GM18907 (cell line): Measurements from ENCODE around the gene CDK17.
"Not testable (repeated sequence)": the region's sequence is repeated elsewhere in the genome, so short reads cannot be mapped to it uniquely, and the experiment has no call there.

Experiments used
- ATAC-seq: cut with Tn5 transposase; IDR thresholded peaks from one replicate; pipeline ENCODE4 v1.9.1; 2021; ENCODE audit warnings: mild to moderate bottlenecking, moderate library complexity; ENCODE audit not compliant: unreplicated experiment

The CDK17 gene

DNA sequence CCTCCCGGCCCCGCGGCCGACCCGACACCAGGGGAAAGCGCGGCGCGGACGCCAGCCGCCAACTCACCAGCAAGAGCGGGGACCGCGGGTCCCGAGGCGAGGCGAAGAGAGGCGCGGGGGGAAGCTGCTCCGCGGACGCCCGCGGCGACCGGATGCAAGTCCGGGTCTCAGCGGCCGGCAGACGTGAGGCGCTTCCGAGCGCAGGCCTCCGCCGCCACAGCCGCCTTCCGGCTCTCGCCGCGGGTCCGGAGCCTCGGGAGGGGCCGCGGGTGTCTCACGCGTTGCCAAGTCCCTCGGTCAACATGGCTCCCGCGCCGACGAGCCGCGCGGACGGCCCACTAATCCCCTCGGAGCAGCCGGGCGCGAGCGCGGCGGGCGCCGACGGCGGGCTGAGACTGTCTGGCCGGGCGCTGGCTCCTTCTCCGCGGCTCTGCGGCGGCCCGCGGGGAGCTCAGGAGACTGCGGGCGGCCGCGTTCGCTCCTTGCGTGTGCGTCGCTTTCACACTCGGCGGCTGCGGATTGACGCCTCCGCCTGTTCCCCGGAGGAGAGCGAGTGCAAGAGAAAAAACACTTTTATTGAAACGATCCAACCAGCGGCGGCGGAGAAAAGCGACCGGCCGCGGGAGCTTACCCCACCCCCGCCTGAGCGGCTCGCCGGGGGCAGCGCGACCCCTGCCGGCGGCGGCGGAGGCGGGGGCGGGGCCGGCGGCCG is at the start of gene CDK17:
Gene CDK17 (minus strand): TSS at position 521 of the 712 bp plus-strand sequence. CDS start 65,603 bp downstream, outside the sequence.
- ATAC-seq, result peak; percentile 53

DNA sequence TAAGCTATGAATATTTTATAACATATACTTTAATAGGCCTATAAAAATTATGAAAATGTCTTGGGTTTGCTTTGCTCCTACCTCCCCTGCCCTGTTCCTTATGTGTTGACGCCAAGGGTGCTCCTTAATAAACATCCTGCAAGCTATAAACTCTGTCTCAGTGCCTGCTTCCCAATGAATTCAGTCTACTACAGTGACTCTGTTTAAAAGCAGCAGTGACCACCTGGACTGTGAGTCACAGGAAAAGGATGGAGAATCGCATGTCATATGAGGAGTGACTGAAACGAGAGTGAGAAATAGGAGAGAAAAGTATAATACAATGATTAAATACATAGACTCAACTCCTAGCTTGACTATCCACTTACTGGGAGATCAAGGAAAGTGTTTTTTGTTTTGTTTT is 48.1 kb upstream of the CDK17 start:
- no peak for ATAC-seq

DNA sequence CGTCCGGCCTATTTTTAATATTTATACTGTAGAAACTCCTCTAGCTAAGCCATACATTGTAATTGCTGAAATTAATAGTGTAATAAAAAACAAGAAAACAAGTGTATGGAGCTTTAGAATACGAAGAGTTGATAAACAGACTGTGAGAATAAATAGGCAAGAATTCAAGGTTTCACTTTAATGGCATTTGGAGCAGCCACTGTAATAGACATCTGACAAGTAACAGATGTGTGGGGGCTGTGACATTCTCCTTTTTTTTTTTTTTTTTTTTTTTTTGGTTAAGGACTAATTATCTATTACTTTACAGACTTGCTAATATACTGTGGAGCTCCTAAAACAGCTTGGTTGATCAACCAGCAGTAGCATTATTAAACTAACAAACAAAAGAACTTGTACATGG is 47.0 kb upstream of the CDK17 start:
- ATAC-seq, result no peak

DNA sequence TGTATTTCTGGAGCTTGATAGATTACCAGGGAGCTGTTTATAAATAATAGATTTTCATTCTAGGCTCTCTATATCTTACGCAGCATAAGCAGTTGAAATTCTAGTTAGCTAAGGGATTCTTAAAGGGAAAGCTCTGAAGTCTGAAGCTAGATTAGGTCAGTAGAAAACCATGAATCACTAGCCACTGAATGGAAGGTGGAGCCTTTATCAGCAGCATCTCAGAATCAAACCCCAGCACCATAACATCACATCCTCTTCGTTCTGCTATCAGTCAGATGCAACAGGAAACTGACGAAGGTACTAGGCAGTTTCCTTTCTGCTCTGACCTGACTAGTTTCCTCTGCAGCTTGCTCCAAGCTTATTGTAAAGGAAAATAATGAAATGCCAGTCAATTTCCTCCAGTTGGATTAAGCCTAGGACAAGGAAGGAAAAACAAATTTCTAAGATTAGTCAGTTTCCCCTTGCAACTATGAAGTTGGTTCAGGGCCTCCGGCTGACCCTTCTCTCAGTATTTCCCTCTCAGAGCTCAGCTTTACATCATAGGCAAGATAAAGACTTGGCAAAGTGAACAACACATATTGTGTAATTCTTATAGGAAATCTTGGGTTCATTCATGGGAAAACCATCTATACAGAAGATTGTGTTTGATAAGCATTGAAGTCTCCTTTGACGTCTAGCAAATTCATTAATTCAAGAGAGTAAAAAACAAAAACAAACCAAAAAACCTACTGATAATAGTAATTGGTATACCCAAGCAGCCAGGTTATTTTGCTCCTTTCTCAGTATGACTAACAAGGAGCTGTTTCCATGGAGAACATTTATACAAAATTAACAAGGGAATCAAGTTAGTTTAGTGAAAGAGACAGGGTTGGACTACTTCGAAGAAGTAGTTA is 45.7 kb upstream of the CDK17 start:
- ATAC-seq, result peak; percentile 98

- no peak for ATAC-seq
Observed at GRCh38 chr12:96444399-96444798, 44.2 kb upstream of the CDK17 start.

- no peak for ATAC-seq
Observed at GRCh38 chr12:96442906-96443305, 42.7 kb upstream of the CDK17 start.

GRCh38 chr12:96441816-96442215 is 41.6 kb upstream of the CDK17 start:
- ATAC-seq, result no peak

DNA sequence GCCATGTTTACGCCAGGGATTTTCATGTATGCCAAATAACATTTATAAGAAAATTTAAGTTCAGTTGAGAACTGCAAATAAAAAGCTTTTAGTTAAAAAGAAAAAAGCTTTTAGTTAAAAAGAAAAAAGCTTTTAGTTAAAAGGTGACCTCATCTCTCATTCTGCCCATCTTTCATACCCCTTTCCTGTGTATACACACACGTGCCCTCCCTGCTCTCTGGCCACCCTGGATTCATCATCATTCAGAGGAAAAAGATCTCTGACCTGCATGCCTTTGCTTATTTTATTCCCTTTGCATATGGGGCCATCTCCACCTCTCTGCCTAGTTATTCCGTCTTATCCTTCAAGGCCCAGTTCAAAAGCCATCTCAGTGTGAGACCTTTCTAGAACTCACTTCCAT is 38.1 kb upstream of the CDK17 start:
- no peak for ATAC-seq

GRCh38 chr12:96437171-96437445 is 36.9 kb upstream of the CDK17 start:
- ATAC-seq, result no peak

DNA sequence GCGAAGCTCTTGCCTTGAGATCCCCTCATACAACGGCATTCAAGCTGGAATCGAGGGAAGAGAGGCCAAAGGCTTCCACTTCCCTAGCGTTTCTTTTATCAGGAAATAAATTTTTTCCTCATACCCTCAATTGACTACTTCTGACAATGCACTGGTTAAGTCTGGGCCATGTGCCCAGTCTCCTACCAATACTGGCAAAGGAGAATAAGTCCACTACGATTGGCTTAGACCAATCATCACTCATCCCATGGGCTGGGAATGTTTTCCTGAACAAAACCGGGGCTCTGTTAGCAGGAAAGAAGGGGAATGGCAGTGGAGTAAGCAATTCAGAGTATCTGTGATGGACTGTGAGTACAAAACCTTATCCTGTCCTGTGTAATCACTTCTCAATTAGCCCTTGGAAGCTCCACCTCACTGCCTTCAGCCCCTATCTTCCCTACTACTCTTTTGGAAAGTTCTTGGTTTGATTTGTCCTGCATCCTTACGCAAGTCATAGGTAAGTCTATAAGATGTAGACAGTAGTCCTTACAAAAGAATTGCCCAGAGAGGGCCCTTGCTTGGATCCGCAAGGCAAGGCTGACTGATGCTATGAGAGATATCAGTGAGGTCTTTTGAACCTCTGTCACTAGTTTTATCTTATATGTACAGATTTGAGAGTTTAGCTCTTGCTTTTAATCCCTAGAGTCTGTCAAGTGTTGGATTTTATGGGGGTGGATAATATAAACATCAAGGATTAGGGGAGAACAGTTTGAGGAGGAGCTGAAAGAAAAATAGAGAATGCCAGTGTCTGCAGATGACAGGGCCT is 36.3 kb upstream of the CDK17 start:
- ATAC-seq, result no peak

DNA sequence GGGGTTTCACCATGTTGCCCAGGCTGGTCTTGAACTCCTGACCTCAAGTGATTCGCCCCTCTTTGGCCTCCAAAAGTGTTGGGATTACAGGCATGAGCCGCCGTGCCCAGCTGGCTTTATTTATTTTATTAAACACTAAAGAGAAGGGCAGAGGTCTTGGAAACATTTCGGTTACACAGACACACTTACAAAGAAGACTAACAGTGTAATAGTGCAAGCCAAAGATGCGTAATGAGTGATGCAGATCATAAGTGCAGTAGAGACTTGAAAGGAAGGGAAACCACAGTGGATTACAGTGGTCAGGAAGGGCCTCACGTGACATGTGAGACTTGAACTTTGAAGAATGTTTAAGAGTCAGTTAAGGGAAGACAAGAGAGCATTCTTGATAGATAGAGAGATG is 33.9 kb upstream of the CDK17 start:
- ATAC-seq, result peak; percentile 76

DNA sequence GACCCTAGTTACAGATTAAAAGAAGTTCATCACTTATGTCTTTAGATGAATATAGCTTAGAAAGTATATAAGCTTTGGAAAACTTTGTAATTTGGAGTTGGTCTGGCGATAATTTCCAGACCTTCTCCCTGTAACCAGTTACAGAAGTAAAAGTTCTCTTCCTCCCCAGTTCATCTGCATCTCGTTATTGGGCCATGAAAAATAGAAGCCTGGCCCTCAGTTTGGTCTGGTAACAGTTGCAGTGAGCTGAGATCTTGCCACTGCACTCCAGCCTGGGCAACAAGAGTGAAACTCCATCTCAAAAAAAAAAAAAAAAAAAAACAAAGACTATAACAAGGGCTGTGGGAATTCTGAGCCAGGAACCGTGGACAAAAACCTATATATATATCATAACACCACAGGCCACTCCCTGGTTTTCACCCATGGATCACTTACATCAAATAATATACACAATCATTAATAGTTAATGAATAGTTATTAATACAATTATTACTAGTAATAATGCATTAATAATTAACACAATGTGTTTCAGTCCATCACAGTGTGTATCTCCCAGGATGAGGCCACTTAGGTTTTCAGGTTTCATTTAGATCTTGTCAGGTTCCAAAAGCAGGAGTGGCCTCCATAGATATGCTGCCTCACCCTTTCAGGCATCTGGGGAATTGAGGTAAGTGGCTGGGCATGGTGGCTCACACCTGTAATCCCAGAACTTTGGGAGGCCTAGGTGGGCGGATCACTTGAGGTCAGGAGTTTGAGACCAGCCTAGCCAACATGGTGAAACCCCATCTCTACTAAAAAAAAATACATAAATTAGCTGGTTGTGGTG is 32.5 kb upstream of the CDK17 start:
- not testable (repeated sequence) for ATAC-seq

DNA sequence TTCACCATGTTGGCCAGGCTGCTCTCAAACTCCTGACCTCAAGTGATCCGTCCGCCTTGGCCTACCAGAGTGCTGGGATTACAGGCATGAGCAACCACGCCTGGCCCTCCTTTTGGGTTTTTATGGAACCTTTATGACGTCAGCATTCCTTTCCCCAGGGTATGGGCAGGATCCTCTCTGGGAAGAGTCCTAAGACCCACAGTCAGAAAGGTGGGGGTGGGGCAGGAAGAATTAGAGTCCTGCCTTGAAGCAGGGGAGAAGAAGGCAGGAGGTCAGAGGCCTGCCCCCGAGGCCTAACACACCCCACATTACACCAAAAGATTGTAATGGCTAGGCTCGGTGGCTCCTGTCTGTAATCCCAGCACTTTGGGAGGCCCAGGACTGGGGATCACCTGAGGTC is 30.8 kb upstream of the CDK17 start:
- ATAC-seq, result no peak

GRCh38 chr12:96427269-96427729 is 27.1 kb upstream of the CDK17 start:
- ATAC-seq, result no peak

- no peak for ATAC-seq
Observed at GRCh38 chr12:96425951-96426350, 25.7 kb upstream of the CDK17 start.

DNA sequence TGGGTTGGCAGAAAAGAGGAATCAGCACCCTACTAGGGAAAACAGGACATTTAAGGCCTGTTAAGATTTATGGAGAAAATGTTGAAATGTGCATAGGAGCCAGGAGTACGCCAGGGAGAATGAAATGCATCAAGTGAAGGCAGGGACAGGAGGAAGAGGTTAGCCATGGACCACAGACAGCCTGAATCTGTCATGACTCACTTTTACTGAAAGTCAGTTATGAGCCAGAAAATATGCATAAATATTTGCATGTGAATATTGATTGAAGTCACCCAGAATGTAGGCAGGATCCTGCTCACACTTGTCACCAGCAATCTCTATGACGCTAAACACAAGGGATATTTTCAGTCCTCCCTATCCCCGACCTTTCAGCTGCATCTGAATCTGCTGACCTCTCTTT is 25.1 kb upstream of the CDK17 start:
- ATAC-seq, result peak; percentile 60

GRCh38 chr12:96424601-96425000 is 24.4 kb upstream of the CDK17 start:
- no peak for ATAC-seq

DNA sequence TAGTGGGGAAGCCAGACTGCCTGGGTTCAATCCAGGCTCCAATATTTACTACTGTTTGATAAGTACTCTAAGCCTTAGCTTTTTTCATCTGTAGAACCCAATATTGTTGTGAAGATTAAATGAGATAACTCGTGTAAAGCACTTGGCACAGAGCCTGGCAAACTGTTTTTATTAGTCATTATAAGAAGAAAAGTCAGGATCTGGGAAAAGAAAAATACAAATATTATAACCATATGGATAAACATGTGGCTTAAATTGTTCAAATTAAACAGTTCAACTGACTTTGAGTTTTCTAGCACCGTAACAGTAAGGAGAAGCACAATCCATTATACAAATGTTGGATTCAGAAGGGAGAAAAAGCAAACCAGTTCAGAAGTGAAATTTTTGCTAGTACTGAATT is 22.0 kb upstream of the CDK17 start:
- ATAC-seq, result no peak

- no peak for ATAC-seq
Observed at GRCh38 chr12:96421014-96421413, 20.8 kb upstream of the CDK17 start.

DNA sequence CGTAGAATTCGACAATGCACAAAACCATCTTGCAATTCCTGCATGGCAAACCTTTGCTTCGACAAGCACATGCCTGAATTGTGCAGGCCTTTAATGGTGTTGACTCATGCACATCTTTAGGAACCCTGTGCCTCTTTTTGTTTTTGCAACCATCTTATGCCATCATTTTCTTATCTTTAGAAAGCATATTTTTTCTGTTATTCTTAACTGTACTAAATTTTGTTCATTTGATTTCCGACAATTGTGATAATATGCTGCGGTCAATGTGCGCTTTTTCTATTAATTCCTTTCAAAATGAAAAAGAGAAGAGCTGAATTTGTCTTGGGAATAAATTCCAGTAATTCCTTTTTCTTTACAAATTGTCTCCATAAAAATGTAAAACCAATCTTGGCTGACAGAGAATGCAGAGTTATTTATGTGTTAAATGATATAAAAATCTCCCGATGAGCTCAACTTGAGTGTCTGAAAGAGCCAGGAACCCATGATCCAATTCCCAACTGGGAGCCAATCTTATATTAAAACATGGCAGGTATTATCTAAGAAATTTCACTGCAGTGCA is 20.1 kb upstream of the CDK17 start:
- ATAC-seq, result no peak
